ENCODE data around the gene CADPS2. TPM values are rescaled to one million over a fixed set of nuclear protein-coding genes. Genes with fewer than 3 reads are reported as not detected.

The CADPS2 gene
- total RNA-seq, 1 donor from 2014 or later: 4.4 TPM

- TF ChIP-seq CTCF (conservative IDR thresholded peaks at IDR 0.05; ENCODE audit: low read depth, low read length): no peak
- no peak overlapping the region for H3K4me3 ChIP-seq (ENCODE audit: low read depth, low read length)
- DNase-seq (ENCODE audit: low read depth): no peak
Measured at GRCh38 chr7:122535086-122535485, 351.2 kb downstream of the CADPS2 start.

- no peak overlapping the region for H3K4me3 ChIP-seq (ENCODE audit: low read depth, low read length)
- no peak for DNase-seq (ENCODE audit: low read depth)
- TF ChIP-seq CTCF (conservative IDR thresholded peaks at IDR 0.05; ENCODE audit: low read depth, low read length): peak; percentile 40
Measured at GRCh38 chr7:122532406-122533269, 353.6 kb downstream of the CADPS2 start.

- no peak overlapping the region for H3K4me3 ChIP-seq (ENCODE audit: low read depth, low read length)
- DNase-seq (ENCODE audit: low read depth): no peak
- TF ChIP-seq CTCF (conservative IDR thresholded peaks at IDR 0.05; ENCODE audit: low read depth, low read length): peak; percentile 53
Measured at GRCh38 chr7:122528879-122529481, 357.3 kb downstream of the CADPS2 start.

- no peak for TF ChIP-seq CTCF (conservative IDR thresholded peaks at IDR 0.05; ENCODE audit: low read depth, low read length)
- no peak overlapping the region for H3K4me3 ChIP-seq (ENCODE audit: low read depth, low read length)
- no peak for DNase-seq (ENCODE audit: low read depth)
Measured at GRCh38 chr7:122525355-122525754, 360.9 kb downstream of the CADPS2 start.

- DNase-seq (ENCODE audit: low read depth): no peak
- no peak for TF ChIP-seq CTCF (conservative IDR thresholded peaks at IDR 0.05; ENCODE audit: low read depth, low read length)
- no peak overlapping the region for H3K4me3 ChIP-seq (ENCODE audit: low read depth, low read length)
Measured at GRCh38 chr7:122521767-122522166, 364.5 kb downstream of the CADPS2 start.

GRCh38 chr7:122520971-122521555 is 365.2 kb downstream of the CADPS2 start:
- no peak for TF ChIP-seq CTCF (conservative IDR thresholded peaks at IDR 0.05; ENCODE audit: low read depth, low read length)
- H3K4me3 ChIP-seq (ENCODE audit: low read depth, low read length): no peak overlapping the region
- no peak for DNase-seq (ENCODE audit: low read depth)

Measured in epithelial cell of proximal tubule (primary cell).